Karpas-422 (cell line): ENCODE measurements around the gene HMOX2. TPM values are rescaled to one million over a fixed set of nuclear protein-coding genes. Genes with fewer than 3 reads are reported as not detected.
A peak's percentile ranks its signal among the peaks of the same experiment; 100 is the strongest.

ENCODE experiments used
- DNase-seq: peaks from one replicate; pipeline ENCODE4 v3.0.0-alpha.2; 2015
- H2AFZ ChIP-seq: fragments of 200-600 bp; sonication (generic); 2 replicates; pipeline ENCODE4 v1.6.1; 2014; ENCODE audit warnings: antibody characterized with exemption, low read length, mixed read lengths
- H3K27ac ChIP-seq: fragments of 200-600 bp; sonication (generic); 2 replicates; pipeline ENCODE4 v1.5.1; 2014; ENCODE audit warnings: mild to moderate bottlenecking, low read length, moderate library complexity
- H3K27me3 ChIP-seq: fragments of 200-600 bp; sonication (generic); 2 replicates; pipeline ENCODE4 v1.6.1; 2014; ENCODE audit warnings: low read length, mixed read lengths
- H3K36me3 ChIP-seq: fragments of 200-600 bp; sonication (generic); 2 replicates; pipeline ENCODE4 v1.6.1; 2014; ENCODE audit warnings: low read length, mixed read lengths; ENCODE audit not compliant: insufficient read depth
- H3K4me1 ChIP-seq: fragments of 200-600 bp; sonication (generic); 2 replicates; pipeline ENCODE4 v1.6.1; 2014; ENCODE audit warnings: mild to moderate bottlenecking, low read length, mixed read lengths
- H3K4me2 ChIP-seq: fragments of 200-600 bp; sonication (generic); 2 replicates; pipeline ENCODE4 v1.6.1; 2014; ENCODE audit warnings: low read length, low read depth, mild to moderate bottlenecking; ENCODE audit not compliant: poor library complexity, severe bottlenecking
- H3K4me3 ChIP-seq: fragments of 200-600 bp; sonication (generic); 2 replicates; pipeline ENCODE4 v1.5.1; 2014; ENCODE audit warnings: mild to moderate bottlenecking, antibody characterized with exemption, low read length, mixed read lengths
- H3K79me2 ChIP-seq: fragments of 200-600 bp; sonication (generic); 2 replicates; pipeline ENCODE4 v1.6.1; 2014; ENCODE audit warnings: mild to moderate bottlenecking, low read length, mixed read lengths
- H3K9ac ChIP-seq: fragments of 200-600 bp; sonication (generic); 2 replicates; pipeline ENCODE4 v1.6.0; 2014; ENCODE audit warnings: low read length
- H3K9me2 ChIP-seq: fragments of 200-600 bp; sonication (generic), shearing (Covaris generic); replicated peaks from 2 replicates; pipeline ENCODE4 v1.6.0; 2014; ENCODE audit warnings: mild to moderate bottlenecking, low read length, moderate library complexity; ENCODE audit not compliant: insufficient read depth
- H3K9me3 ChIP-seq: fragments of 300-700, 200-600 bp; sonication (generic); 2 replicates; pipeline ENCODE4 v1.6.1; 2014; ENCODE audit warnings: low read length, mixed read lengths
- H4K20me1 ChIP-seq: fragments of 200-600 bp; sonication (generic); 2 replicates; pipeline ENCODE4 v1.6.1; 2014; ENCODE audit warnings: mild to moderate bottlenecking, antibody characterized with exemption, low read length, low read depth; ENCODE audit not compliant: insufficient read depth
- total RNA-seq: library from RNA; depleted of rRNA; stranded (reverse); fragments of >200 nt; shearing (Covaris generic); gene quantifications from 2 replicates; pipeline ENCODE4 v1.2.3, GENCODE V29; 2014; ENCODE audit warnings: low replicate concordance

The HMOX2 gene
- total RNA-seq, 1 experiment from 2014 or later, result 50.1 TPM

DNA sequence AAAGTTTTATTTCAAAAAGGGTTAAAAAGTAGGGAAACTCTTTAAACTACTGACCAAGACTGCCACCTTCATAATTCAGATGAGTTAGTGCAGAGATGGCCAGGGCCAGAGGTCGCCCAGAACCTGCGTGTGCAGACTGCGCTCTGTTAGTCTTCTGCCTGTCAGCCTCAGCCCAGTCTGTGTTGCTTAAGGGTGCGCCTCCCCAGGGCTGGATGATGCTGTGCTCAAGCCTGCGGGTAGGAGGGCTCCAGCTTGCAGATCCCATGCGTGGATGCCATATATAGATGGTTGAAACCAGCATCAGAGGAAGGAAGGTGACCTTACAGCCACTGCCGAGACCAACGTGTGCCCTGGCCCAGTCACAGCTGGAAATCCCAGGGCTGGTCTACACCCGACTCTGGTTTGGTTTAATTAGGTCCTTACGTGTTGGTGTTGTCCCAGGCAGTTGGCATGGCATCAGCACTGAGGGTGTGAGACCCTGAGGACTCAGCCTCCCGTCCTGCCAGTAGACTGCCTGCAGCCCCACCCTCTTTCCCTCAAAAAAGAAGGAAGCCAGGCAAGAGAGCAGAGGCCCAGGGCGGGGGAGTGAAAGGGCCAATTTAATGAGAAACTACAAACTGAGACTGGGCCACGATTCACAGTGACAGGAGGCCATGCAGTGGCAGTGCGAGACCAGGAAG is 34.7 kb downstream of the HMOX2 start:
- Histone ChIP-seq H3K9ac (no peak overlapping the region), H3K79me2 (peaks cover 8% of the 10 kb centered on the region; the same call in 1 of the 2 replicates)

DNA sequence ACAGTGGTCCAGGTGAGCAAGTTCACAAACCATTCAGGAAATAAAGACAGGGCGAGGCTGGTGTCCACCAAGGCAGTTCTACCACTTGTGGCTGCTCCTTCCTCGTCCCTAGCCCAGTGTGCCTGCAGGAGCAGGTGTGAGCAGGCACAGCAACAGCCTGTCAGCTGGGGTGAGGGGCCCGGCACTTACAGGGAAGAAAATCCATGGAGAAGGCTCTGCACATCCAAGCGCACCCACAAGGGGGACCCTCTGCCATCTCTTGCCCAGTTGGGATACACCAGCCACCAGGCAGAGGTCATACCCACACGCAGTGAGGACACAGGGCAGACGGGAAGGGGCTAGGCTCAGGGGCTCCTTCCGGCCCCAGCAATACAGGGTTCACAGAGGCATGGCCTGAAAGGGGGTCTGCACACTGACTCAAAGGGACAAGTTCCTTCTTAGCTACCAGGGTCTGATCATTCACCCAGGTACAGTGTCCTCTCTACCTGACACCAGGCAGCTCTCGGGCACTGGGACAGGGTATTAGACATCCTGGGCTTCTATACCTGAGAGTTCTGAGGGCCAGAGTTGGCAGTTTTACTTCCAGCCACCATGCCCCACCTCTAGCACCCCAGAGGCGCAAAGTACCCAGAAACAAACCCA is 35.4 kb downstream of the HMOX2 start:
- Histone ChIP-seq H3K4me3 (no peak overlapping the region), H3K9ac (no peak overlapping the region), H3K27ac (no peak overlapping the region), H4K20me1 (peaks cover 4% of the 10 kb centered on the region; the same call in 1 of the 2 replicates), H3K4me2 (no peak overlapping the region), H3K4me1 (no peaks in the 10 kb centered on the region), H3K9me2 (no peaks in the 10 kb centered on the region), H3K27me3 (no peaks in the 10 kb centered on the region), H3K36me3 (0 out of 2 replicates have a peak, but pooled peaks cover 6% of the 10 kb centered on the region), H3K9me3 (no peaks in the 10 kb centered on the region), H3K79me2 (0 out of 2 replicates have a peak, but pooled peaks cover 3% of the 10 kb centered on the region), H2AFZ (no peak overlapping the region)
- peak; percentile 51 for DNase-seq

More for the DNA sequence above, 34.7 kb downstream of the HMOX2 start:
- H3K4me3 ChIP-seq, result no peak overlapping the region
- DNase-seq, result no peak
- H4K20me1 ChIP-seq, result peaks cover 4% of the 10 kb centered on the region; the same call in 1 of the 2 replicates
- H3K27ac ChIP-seq, result no peak overlapping the region
- H3K9me2 ChIP-seq, result no peaks in the 10 kb centered on the region
- H3K36me3 ChIP-seq, result 0 out of 2 replicates have a peak, but pooled peaks cover 6% of the 10 kb centered on the region
- H3K9me3 ChIP-seq, result no peaks in the 10 kb centered on the region
- H3K27me3 ChIP-seq, result no peaks in the 10 kb centered on the region
- peaks cover 5% of the 10 kb centered on the region for H3K4me1 ChIP-seq
- H2AFZ ChIP-seq, result no peak overlapping the region
- no peak overlapping the region for H3K4me2 ChIP-seq

DNA sequence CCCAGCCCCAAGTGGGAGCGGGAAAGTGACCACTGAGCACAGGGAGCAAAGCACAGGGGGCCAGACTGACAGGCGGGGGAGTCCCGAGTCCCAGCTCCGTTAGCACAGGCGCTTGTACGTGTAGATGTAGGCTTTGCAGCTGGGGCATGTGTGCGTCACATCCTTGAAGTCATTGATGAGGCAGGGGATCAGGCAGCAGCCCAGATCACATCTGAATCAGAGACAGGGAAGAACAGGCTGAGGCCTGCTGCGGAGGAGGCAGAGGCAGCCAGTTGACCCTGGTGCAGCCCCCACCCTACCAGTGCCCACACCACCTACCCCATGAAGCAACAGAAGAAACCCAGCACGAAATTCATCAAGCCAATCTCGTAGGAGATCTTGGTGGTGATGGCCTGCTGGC is 36.3 kb downstream of the HMOX2 start:
- Histone ChIP-seq H3K36me3 (0 out of 2 replicates have a peak, but pooled peaks cover 6% of the 10 kb centered on the region), H3K9ac (no peak overlapping the region), H3K4me1 (no peaks in the 10 kb centered on the region), H3K4me3 (no peak overlapping the region), H4K20me1 (peaks cover 4% of the 10 kb centered on the region; the same call in 1 of the 2 replicates), H3K79me2 (no peaks in the 10 kb centered on the region), H3K9me2 (no peaks in the 10 kb centered on the region), H3K9me3 (no peaks in the 10 kb centered on the region), H3K27me3 (no peaks in the 10 kb centered on the region), H3K27ac (no peak overlapping the region), H2AFZ (no peak overlapping the region), H3K4me2 (no peak overlapping the region)
- DNase-seq, result no peak

DNA sequence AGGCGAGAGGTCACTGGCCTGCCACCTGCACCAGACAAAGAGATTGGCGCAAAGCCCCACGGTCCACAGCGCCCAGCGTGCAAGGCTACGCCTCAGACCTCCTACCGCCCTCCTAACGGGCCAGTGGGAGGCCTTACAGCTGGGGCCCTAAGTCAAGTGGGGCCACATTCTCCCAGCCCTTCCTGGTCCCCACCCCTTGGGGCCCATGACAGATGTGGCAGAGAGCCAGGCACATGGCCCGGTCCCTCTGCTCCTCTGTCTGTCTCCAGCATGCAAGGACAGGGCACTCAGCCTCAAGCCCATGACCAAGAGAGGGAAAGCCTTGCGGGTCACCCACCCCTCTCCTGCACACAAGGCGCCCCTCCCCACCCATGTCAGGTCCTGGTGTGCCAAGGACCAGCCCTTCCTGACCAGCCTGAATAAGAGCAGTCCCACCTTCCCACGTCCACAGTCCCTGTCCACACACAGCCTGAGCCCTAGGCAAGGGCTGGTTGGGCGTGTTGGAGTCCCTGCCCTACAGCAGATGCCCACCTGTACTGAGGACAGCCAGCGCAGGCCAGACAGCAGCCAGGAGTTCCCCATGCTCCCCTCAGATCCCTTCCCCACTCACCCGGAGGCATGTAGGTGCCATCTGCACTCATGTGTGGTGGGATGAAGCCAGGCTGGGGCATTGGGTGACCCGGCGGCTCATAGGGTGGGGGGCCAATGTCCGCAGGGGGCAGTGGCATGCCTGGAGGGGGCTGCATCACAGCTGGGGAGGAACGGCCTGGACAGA is 37.1 kb downstream of the HMOX2 start:
- no peaks in the 10 kb centered on the region for H3K27me3 ChIP-seq
- no peak overlapping the region for H2AFZ ChIP-seq
- H3K9ac ChIP-seq, result no peak overlapping the region
- no peaks in the 10 kb centered on the region for H3K9me2 ChIP-seq
- peaks cover 4% of the 10 kb centered on the region; the same call in 1 of the 2 replicates for H4K20me1 ChIP-seq
- no peak overlapping the region for H3K27ac ChIP-seq
- H3K9me3 ChIP-seq, result no peaks in the 10 kb centered on the region
- no peaks in the 10 kb centered on the region for H3K79me2 ChIP-seq
- 0 out of 2 replicates have a peak, but pooled peaks cover 6% of the 10 kb centered on the region for H3K36me3 ChIP-seq
- H3K4me2 ChIP-seq, result no peak overlapping the region
- H3K4me3 ChIP-seq, result no peak overlapping the region
- H3K4me1 ChIP-seq, result no peaks in the 10 kb centered on the region
- no peak for DNase-seq

DNA sequence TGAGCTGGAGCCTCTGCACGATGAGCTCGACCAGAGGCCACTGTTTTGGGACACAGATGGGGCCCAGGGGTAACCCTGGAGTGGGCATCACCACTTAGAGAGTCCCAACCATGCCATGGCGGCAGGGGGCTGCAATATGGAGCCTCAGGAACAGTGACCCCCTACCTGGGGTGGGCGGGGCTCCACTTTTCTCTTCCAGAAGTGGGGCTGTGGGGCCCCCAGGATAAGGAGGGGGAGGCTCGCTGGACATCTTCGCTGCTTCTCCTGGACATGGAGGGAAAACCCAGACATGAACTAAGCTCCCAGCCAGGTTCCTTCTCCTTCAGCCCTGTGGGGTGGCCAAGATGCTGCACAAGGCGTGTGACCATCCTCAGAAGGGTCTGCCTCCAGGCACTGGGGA is 37.7 kb downstream of the HMOX2 start:
- Histone ChIP-seq H4K20me1 (peaks cover 4% of the 10 kb centered on the region; the same call in 1 of the 2 replicates), H3K9ac (no peak overlapping the region), H3K36me3 (0 out of 2 replicates have a peak, but pooled peaks cover 6% of the 10 kb centered on the region), H3K27ac (no peak overlapping the region), H3K4me2 (no peak overlapping the region), H3K9me2 (no peaks in the 10 kb centered on the region), H3K79me2 (no peaks in the 10 kb centered on the region), H3K4me1 (no peaks in the 10 kb centered on the region), H3K4me3 (no peak overlapping the region), H2AFZ (no peak overlapping the region), H3K27me3 (no peaks in the 10 kb centered on the region), H3K9me3 (no peaks in the 10 kb centered on the region)
- DNase-seq, result no peak

DNA sequence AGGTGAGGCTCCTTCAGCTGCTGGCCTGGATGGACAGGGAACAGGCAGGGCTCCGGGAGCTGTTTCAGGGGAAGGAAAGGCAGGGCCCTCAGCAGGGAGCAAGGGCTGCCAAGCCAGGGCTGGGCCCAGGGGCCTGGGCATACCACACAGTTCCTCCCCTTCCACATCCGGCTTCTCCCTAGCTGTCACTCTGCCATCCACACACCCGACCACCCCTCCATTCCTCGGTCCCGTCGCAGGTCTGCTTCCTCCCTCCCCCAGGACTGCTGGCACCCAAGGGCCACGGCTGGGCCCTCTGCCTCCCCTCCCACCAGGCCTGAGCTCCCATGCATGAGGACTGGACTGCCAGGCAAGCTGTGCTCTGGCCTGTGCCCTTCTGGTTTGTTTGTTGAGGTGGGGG is 38.4 kb downstream of the HMOX2 start:
- Histone ChIP-seq H3K4me1 (no peaks in the 10 kb centered on the region), H3K9me2 (no peaks in the 10 kb centered on the region), H3K27ac (no peak overlapping the region), H3K36me3 (0 out of 2 replicates have a peak, but pooled peaks cover under 1% of the 10 kb centered on the region), H3K4me3 (no peak overlapping the region), H3K9ac (no peak overlapping the region), H4K20me1 (peaks cover 4% of the 10 kb centered on the region; the same call in 1 of the 2 replicates), H3K4me2 (no peak overlapping the region), H3K27me3 (no peaks in the 10 kb centered on the region), H3K9me3 (no peaks in the 10 kb centered on the region), H3K79me2 (no peaks in the 10 kb centered on the region), H2AFZ (no peak overlapping the region)
- no peak for DNase-seq

DNA sequence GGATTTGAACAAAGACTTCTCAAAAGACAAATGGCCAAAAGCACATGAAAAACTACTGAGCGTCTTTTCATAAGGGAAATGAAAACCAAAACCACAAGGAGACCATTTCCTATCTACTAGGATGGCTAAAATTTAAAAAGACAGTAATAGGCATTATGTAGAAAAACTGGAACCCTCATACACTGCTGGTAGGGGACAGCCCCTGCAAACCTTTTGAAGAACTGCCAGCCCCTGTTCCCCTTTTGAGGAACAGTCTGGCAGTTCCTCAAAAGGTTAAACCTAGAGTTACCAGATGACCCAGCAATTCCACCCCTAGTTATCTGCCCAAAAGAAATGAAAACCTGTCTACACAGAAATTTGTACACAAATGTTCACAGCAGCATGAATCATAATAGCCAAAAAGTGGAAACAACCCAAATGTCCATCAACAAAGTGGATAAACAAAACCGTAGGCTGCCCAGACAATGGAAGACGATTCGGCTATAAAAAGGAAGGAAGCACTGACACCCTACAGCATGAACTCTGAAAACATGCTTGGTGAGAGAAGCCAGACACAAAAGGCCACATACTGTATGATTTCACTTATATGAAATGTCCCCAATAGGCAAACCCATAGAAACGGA is 39.5 kb downstream of the HMOX2 start:
- Histone ChIP-seq H3K9me3 (no peaks in the 10 kb centered on the region), H3K27me3 (no peaks in the 10 kb centered on the region), H3K9ac (no peak overlapping the region), H2AFZ (no peak overlapping the region), H3K36me3 (no peaks in the 10 kb centered on the region), H3K27ac (no peak overlapping the region), H3K79me2 (no peaks in the 10 kb centered on the region), H3K4me1 (no peaks in the 10 kb centered on the region), H4K20me1 (peaks cover 4% of the 10 kb centered on the region; the same call in 1 of the 2 replicates), H3K9me2 (no peaks in the 10 kb centered on the region), H3K4me2 (no peak overlapping the region), H3K4me3 (no peak overlapping the region)
- DNase-seq, result no peak
